Activated naive CD8-positive, alpha-beta T cell treated with anti-CD3 and anti-CD28 coated beads for 36 hours (primary cell): ENCODE results near the gene E2F7. TPM values are rescaled to one million over a fixed set of nuclear protein-coding genes. Genes with fewer than 3 reads are reported as not detected.

Experiments
- DNase-seq: peaks from one replicate; pipeline ENCODE4 v3.0.0; 2021
- H3K27ac Mint-ChIP-seq: one replicate; pipeline ENCODE4 v1.8.0; 2022; ENCODE audit warnings: mild to moderate bottlenecking, moderate library complexity, mixed read lengths
- H3K27me3 Mint-ChIP-seq: one replicate; pipeline ENCODE4 v1.8.0; 2022; ENCODE audit warnings: mild to moderate bottlenecking, mixed read lengths
- H3K36me3 Mint-ChIP-seq: one replicate; pipeline ENCODE4 v1.8.0; 2021; ENCODE audit warnings: mild to moderate bottlenecking, mixed read lengths
- H3K4me1 Mint-ChIP-seq: one replicate; pipeline ENCODE4 v1.8.0; 2021; ENCODE audit warnings: mixed read lengths
- H3K4me3 Mint-ChIP-seq: one replicate; pipeline ENCODE4 v1.8.0; 2022; ENCODE audit warnings: mild to moderate bottlenecking, moderate library complexity, mixed read lengths
- H3K9me3 Mint-ChIP-seq: one replicate; pipeline ENCODE4 v1.8.0; 2022; ENCODE audit warnings: mixed read lengths
- total RNA-seq, 2 experiments: library from RNA; stranded (reverse); gene quantifications; one replicate each; pipeline ENCODE4 v1.2.3, GENCODE V29; 2021

The E2F7 gene
- total RNA-seq, 2 experiments from 2014 or later = 6.3 to 6.9 TPM

- Mint-ChIP-seq H3K27ac (no peak overlapping the region), H3K4me1 (no peaks in the 10 kb centered on the region), H3K27me3 (peaks cover 9% of the 10 kb centered on the region), H3K9me3 (no peaks in the 10 kb centered on the region), H3K4me3 (no peak overlapping the region), H3K36me3 (no peaks in the 10 kb centered on the region)
- DNase-seq = peak; percentile 65
Observed at GRCh38 chr12:77010691-77011548, 54.4 kb downstream of the E2F7 start.

GRCh38 chr12:77007476-77007875, 57.9 kb downstream of the E2F7 start:
- Mint-ChIP-seq H3K27ac (no peak overlapping the region), H3K4me1 (no peaks in the 10 kb centered on the region), H3K9me3 (no peaks in the 10 kb centered on the region), H3K27me3 (peaks cover 18% of the 10 kb centered on the region), H3K4me3 (no peak overlapping the region), H3K36me3 (no peaks in the 10 kb centered on the region)
- DNase-seq = no peak

- no peak overlapping the region for H3K27ac Mint-ChIP-seq
- H3K9me3 Mint-ChIP-seq = no peaks in the 10 kb centered on the region
- H3K27me3 Mint-ChIP-seq = peaks cover 18% of the 10 kb centered on the region
- DNase-seq = no peak
- no peaks in the 10 kb centered on the region for H3K36me3 Mint-ChIP-seq
- no peak overlapping the region for H3K4me3 Mint-ChIP-seq
- no peaks in the 10 kb centered on the region for H3K4me1 Mint-ChIP-seq
Observed at GRCh38 chr12:77005611-77006098, 59.7 kb downstream of the E2F7 start.

GRCh38 chr12:77003914-77004313, 61.5 kb downstream of the E2F7 start:
- H3K9me3 Mint-ChIP-seq = no peaks in the 10 kb centered on the region
- H3K27ac Mint-ChIP-seq = no peak overlapping the region
- H3K36me3 Mint-ChIP-seq = no peaks in the 10 kb centered on the region
- no peak for DNase-seq
- H3K4me3 Mint-ChIP-seq = no peak overlapping the region
- H3K4me1 Mint-ChIP-seq = no peaks in the 10 kb centered on the region
- H3K27me3 Mint-ChIP-seq = peaks cover 18% of the 10 kb centered on the region

GRCh38 chr12:77003246-77003645, 62.1 kb downstream of the E2F7 start:
- no peak for DNase-seq
- no peaks in the 10 kb centered on the region for H3K4me1 Mint-ChIP-seq
- H3K36me3 Mint-ChIP-seq = no peaks in the 10 kb centered on the region
- no peak overlapping the region for H3K4me3 Mint-ChIP-seq
- peaks cover 16% of the 10 kb centered on the region for H3K27me3 Mint-ChIP-seq
- H3K9me3 Mint-ChIP-seq = no peaks in the 10 kb centered on the region
- no peak overlapping the region for H3K27ac Mint-ChIP-seq

- H3K9me3 Mint-ChIP-seq = no peaks in the 10 kb centered on the region
- no peak overlapping the region for H3K27ac Mint-ChIP-seq
- no peak overlapping the region for H3K4me3 Mint-ChIP-seq
- H3K4me1 Mint-ChIP-seq = no peaks in the 10 kb centered on the region
- peaks cover 10% of the 10 kb centered on the region for H3K27me3 Mint-ChIP-seq
- H3K36me3 Mint-ChIP-seq = no peaks in the 10 kb centered on the region
- DNase-seq = no peak
Observed at GRCh38 chr12:77002382-77002781, 63.0 kb downstream of the E2F7 start.

- Mint-ChIP-seq H3K36me3 (no peaks in the 10 kb centered on the region), H3K9me3 (no peaks in the 10 kb centered on the region), H3K27ac (no peak overlapping the region), H3K4me1 (no peaks in the 10 kb centered on the region), H3K27me3 (peaks cover 10% of the 10 kb centered on the region), H3K4me3 (no peak overlapping the region)
- no peak for DNase-seq
Observed at GRCh38 chr12:77001276-77001675, 64.1 kb downstream of the E2F7 start.

GRCh38 chr12:76998908-76999556, 66.3 kb downstream of the E2F7 start:
- H3K4me1 Mint-ChIP-seq = no peaks in the 10 kb centered on the region
- DNase-seq = no peak
- H3K4me3 Mint-ChIP-seq = no peak overlapping the region
- H3K36me3 Mint-ChIP-seq = no peaks in the 10 kb centered on the region
- H3K27ac Mint-ChIP-seq = no peak overlapping the region
- H3K9me3 Mint-ChIP-seq = no peaks in the 10 kb centered on the region
- peaks cover 8% of the 10 kb centered on the region for H3K27me3 Mint-ChIP-seq

GRCh38 chr12:76998386-76998785, 67.0 kb downstream of the E2F7 start:
- no peaks in the 10 kb centered on the region for H3K36me3 Mint-ChIP-seq
- no peaks in the 10 kb centered on the region for H3K4me1 Mint-ChIP-seq
- no peaks in the 10 kb centered on the region for H3K9me3 Mint-ChIP-seq
- peaks cover 2% of the 10 kb centered on the region for H3K27me3 Mint-ChIP-seq
- DNase-seq = no peak
- H3K4me3 Mint-ChIP-seq = no peak overlapping the region
- H3K27ac Mint-ChIP-seq = no peak overlapping the region

- DNase-seq = no peak
- Mint-ChIP-seq H3K27ac (no peak overlapping the region), H3K27me3 (no peaks in the 10 kb centered on the region), H3K4me3 (no peak overlapping the region), H3K9me3 (no peaks in the 10 kb centered on the region), H3K4me1 (no peaks in the 10 kb centered on the region), H3K36me3 (no peaks in the 10 kb centered on the region)
Observed at GRCh38 chr12:76997011-76997780, 68.2 kb downstream of the E2F7 start.

- no peaks in the 10 kb centered on the region for H3K9me3 Mint-ChIP-seq
- no peak overlapping the region for H3K4me3 Mint-ChIP-seq
- no peaks in the 10 kb centered on the region for H3K27me3 Mint-ChIP-seq
- DNase-seq = no peak
- no peaks in the 10 kb centered on the region for H3K4me1 Mint-ChIP-seq
- H3K27ac Mint-ChIP-seq = no peak overlapping the region
- no peaks in the 10 kb centered on the region for H3K36me3 Mint-ChIP-seq
Observed at GRCh38 chr12:76990716-76991115, 74.7 kb downstream of the E2F7 start.

- H3K4me1 Mint-ChIP-seq = no peaks in the 10 kb centered on the region
- no peak overlapping the region for H3K27ac Mint-ChIP-seq
- H3K27me3 Mint-ChIP-seq = no peaks in the 10 kb centered on the region
- peaks cover 20% of the 10 kb centered on the region for H3K9me3 Mint-ChIP-seq
- H3K4me3 Mint-ChIP-seq = no peak overlapping the region
- no peak for DNase-seq
- peaks cover 5% of the 10 kb centered on the region for H3K36me3 Mint-ChIP-seq
Observed at GRCh38 chr12:76984566-76984965, 80.8 kb downstream of the E2F7 start.

GRCh38 chr12:76983420-76983819, 81.9 kb downstream of the E2F7 start:
- Mint-ChIP-seq H3K36me3 (peaks cover 5% of the 10 kb centered on the region), H3K9me3 (peaks cover 20% of the 10 kb centered on the region), H3K4me1 (no peaks in the 10 kb centered on the region), H3K27me3 (no peaks in the 10 kb centered on the region), H3K27ac (no peak overlapping the region), H3K4me3 (no peak overlapping the region)
- no peak for DNase-seq

- H3K27ac Mint-ChIP-seq = no peak overlapping the region
- H3K4me3 Mint-ChIP-seq = no peak overlapping the region
- H3K9me3 Mint-ChIP-seq = peaks cover 20% of the 10 kb centered on the region
- H3K4me1 Mint-ChIP-seq = no peaks in the 10 kb centered on the region
- peaks cover 5% of the 10 kb centered on the region for H3K36me3 Mint-ChIP-seq
- no peak for DNase-seq
- no peaks in the 10 kb centered on the region for H3K27me3 Mint-ChIP-seq
Observed at GRCh38 chr12:76980196-76980595, 85.2 kb downstream of the E2F7 start.

GRCh38 chr12:76976777-76977382, 88.5 kb downstream of the E2F7 start:
- Mint-ChIP-seq H3K27me3 (no peaks in the 10 kb centered on the region), H3K27ac (no peak overlapping the region), H3K4me1 (peaks cover 4% of the 10 kb centered on the region), H3K4me3 (no peak overlapping the region), H3K36me3 (no peaks in the 10 kb centered on the region), H3K9me3 (peaks cover 4% of the 10 kb centered on the region)
- DNase-seq = no peak
